ENCODE data around the gene KBTBD8. TPM values are rescaled to one million over a fixed set of nuclear protein-coding genes. Genes with fewer than 3 reads are reported as not detected.

The KBTBD8 gene
- total and polyA plus RNA-seq, 4 donors, result 0.08 to 14.2 (median 1.3) TPM

- TF ChIP-seq REST (IDR thresholded peaks at IDR 0.05) (no peak), JUND (IDR thresholded peaks at IDR 0.05) (no peak), ATF3 (IDR thresholded peaks at IDR 0.05) (no peak), GABPA (IDR thresholded peaks at IDR 0.05 in 1 of 2, conservative IDR thresholded peaks at IDR 0.05 in 1 of 2) (no peak)
These were observed 8.4 kb downstream of the KBTBD8 start (continued) for GRCh38 chr3:67006460-67006859.

GRCh38 chr3:67008388-67008787 is 10.3 kb downstream of the KBTBD8 start:
- no peak for DNase-seq (ENCODE audit: low spot score)
- Histone ChIP-seq H3K4me1 (ENCODE audit: control insufficient read depth in 4 of 4, insufficient read depth in 4 of 4, low read length in 3 of 4) (no peaks in the 10 kb centered on the region), H3K36me3 (ENCODE audit: control insufficient read depth in 4 of 4, insufficient read depth in 3 of 4, low read depth in 1 of 4, low read length in 3 of 4) (peaks cover 0 to 4% (median 1%) of the 10 kb centered on the region in 4 donors), H3K27me3 (ENCODE audit: control insufficient read depth in 4 of 4, insufficient read depth in 4 of 4, low read length in 3 of 4) (no peaks in the 10 kb centered on the region), H3K4me3 (ENCODE audit: low read depth in 1 of 3, low read length in 3 of 3) (no peak overlapping the region), H3K9me3 (ENCODE audit: control insufficient read depth in 4 of 4, low read length in 3 of 4) (no peaks in the 10 kb centered on the region), H3K9ac (ENCODE audit: low read depth in 1 of 2, low read length in 2 of 2) (no peak overlapping the region), H3K27ac (ENCODE audit: low read depth in 1 of 2, low read length in 2 of 2) (no peak overlapping the region)
- TF ChIP-seq HNF4G (IDR thresholded peaks at IDR 0.05) (no peak), REST (IDR thresholded peaks at IDR 0.05) (no peak), CTCF (IDR thresholded peaks at IDR 0.05; ENCODE audit: low read depth, low read length, missing input control) (no peak), EGR1 (IDR thresholded peaks at IDR 0.05; ENCODE audit: low read depth in 2 of 2) (no peak), RAD21 (IDR thresholded peaks at IDR 0.05) (no peak), YY1 (IDR thresholded peaks at IDR 0.05) (no peak), JUND (IDR thresholded peaks at IDR 0.05) (no peak), NR2F2 (IDR thresholded peaks at IDR 0.05) (no peak), RXRA (IDR thresholded peaks at IDR 0.05) (no peak), GABPA (IDR thresholded peaks at IDR 0.05 in 1 of 2, conservative IDR thresholded peaks at IDR 0.05 in 1 of 2) (no peak), FOXA2 (IDR thresholded peaks at IDR 0.05) (no peak), FOXA1 (IDR thresholded peaks at IDR 0.05) (no peak), ZBTB33 (IDR thresholded peaks at IDR 0.05) (no peak), SP1 (IDR thresholded peaks at IDR 0.05) (no peak), HNF4A (conservative IDR thresholded peaks at IDR 0.05) (no peak), MAX (IDR thresholded peaks at IDR 0.05) (no peak)
- 91% methylated on average over 2 of the region's 2 CpGs for WGBS
